ENCODE measurements around the gene TGM1.
A peak's percentile ranks its signal among the peaks of the same experiment; 100 is the strongest.

The TGM1 gene

DNA sequence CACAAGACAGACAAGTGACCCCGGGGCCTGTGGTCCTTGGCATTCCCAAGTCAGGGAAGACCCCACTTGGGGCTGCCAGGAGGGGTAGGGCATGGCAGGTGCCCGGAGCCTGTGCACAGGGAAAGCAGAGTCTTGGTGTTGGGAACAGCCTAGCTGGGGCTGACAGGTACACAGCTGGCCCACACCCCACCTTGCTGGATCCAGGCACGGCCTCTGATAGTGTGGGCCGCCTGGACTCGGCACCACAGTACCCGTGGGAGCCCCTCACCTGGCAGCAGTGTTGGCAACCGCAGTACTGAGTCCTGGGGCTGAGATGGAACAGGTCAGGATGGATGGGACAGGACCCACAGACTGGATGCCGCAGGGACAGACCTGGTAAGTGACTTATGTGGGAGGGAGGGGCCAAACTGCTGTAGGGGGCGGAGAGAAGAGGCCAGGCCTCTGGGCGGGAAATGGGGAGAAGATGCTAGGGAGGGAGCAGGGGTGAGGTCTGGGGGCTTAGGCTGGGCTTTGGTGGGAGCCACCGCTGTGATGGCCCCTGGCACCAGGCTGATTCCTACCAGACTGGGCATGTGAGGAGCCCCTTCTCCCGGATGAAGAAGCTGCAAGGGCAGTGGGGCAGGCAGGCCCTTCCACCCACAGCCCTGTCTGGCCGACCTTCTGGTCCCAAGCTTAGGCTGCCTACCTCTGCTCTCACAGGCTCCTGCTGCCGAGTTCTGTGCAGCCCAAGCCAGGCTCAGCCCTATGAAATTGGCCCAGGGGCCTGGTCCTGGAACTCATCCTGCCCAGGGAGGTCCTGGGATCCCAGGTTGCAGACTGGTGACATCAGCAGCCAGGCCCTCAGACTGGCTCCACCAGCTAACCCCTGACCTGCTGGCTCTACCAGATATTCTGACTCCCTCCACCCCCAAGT lies at the start of gene TGM1:
TSS of gene TGM1 (minus strand) at position 357 of the 913 bp plus-strand sequence. CDS start 825 bp downstream, outside the sequence.
- DNase-seq (ENCODE audit: extremely low read depth in 1 of 2, low read depth in 1 of 2): no peak

DNA sequence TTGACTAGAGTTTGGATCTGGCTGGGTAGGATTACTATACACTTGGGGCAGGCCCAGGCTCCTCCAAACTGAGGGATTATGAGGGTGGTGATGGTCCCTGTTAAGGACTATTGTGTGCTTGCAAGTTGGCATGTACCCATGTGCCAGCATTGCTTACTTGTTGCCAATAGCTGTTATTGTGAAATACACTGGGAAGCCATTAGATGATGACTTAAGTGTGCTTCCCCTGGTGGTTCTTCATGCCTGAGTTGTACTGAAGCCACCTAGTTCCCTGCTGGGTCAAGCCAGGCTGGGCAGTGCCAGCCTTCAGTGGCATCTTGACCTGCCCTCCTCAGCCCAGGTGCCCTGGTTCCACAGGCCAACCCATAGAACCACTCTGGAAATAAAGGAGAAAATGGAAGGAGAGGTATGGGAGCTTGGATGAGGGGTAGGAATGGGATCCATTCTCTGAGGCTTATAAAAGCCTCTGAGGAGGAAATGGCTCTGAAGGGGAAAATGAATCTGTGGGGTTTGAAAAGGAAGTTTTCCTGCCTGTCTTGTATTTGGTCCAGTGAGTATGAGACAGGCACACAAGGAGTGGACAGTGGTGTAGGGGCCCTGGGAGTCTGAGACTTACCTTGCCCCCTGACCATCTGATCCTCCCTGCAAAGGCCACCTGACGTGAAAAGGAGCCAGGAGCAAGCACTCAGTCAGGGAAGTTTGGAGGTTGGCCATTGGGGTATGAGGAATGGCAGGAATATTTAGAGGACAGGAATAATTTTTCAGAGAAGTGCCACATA lies 49.0 kb upstream of the TGM1 start:
- no peak for DNase-seq (ENCODE audit: extremely low read depth in 1 of 2, low read depth in 1 of 2)

DNA sequence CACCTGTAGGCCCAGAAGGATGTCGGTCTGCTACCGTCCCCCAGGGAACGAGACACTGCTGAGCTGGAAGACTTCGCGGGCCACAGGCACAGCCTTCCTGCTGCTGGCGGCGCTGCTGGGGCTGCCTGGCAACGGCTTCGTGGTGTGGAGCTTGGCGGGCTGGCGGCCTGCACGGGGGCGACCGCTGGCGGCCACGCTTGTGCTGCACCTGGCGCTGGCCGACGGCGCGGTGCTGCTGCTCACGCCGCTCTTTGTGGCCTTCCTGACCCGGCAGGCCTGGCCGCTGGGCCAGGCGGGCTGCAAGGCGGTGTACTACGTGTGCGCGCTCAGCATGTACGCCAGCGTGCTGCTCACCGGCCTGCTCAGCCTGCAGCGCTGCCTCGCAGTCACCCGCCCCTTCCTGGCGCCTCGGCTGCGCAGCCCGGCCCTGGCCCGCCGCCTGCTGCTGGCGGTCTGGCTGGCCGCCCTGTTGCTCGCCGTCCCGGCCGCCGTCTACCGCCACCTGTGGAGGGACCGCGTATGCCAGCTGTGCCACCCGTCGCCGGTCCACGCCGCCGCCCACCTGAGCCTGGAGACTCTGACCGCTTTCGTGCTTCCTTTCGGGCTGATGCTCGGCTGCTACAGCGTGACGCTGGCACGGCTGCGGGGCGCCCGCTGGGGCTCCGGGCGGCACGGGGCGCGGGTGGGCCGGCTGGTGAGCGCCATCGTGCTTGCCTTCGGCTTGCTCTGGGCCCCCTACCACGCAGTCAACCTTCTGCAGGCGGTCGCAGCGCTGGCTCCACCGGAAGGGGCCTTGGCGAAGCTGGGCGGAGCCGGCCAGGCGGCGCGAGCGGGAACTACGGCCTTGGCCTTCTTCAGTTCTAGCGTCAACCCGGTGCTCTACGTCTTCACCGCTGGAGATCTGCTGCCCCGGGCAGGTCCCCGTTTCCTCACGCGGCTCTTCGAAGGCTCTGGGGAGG lies 47.9 kb upstream of the TGM1 start, which contains the start of gene LTB4R:
TSS of gene LTB4R (plus strand) at position 857 of the 959 bp plus-strand sequence. CDS start 4,150 bp downstream, outside the sequence.
- DNase-seq (ENCODE audit: extremely low read depth in 1 of 2, low read depth in 1 of 2): peak; percentile 45 to 51

DNA sequence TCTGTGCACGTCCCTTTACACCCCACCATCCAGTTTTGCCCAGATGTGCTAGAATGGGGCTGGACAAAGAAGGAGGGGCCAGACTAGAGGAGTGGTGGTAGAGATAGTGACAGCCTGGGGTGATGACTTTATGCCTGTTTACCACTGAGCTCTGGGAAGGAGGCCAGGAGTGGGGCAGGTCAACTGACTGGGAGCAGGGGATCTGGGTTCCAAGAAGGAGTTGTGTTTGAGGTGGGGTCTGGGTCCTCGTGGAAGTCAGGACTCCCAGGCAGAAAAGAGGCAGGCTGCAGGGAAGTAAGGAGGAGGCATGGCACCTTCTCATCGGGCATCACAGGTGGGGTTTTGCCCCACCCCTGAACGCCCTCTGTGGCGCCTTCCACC lies 47.3 kb upstream of the TGM1 start:
- no peak for DNase-seq (ENCODE audit: extremely low read depth in 1 of 2, low read depth in 1 of 2)

DNA sequence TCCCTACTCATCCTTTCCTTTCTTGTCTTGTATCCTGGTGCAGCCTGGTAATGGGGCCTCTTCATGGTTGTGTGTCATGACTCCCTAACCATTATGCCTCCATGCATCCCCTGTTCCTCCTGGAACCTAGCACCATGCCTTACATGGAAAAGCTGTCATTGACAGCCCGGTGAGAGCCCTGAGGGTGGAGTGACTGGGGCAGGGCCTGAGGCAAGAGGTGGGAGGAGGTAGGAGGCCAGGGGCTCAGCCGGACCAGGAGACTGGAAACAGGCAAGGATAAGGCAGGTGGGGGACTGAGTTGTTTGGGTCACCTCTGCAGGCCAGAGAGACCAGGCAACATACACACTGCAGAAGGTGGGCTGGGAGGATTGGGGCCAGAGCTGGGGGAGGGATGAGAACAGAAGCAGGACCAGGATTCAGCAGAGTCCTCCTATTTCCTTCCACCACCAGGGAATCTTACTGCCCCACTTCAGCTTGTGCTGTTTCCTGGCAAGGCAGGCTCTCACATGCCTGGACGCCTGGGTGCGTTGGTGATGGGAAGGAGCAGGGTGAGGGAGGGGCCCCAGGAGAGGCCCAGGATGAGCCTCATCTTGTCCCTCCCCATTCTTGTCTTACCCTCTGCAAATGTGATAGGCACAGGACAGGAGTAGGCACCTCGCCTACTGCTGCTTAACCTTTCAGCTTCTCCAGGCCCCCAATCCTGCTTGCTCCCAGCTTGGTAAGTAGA lies 46.7 kb upstream of the TGM1 start, which contains the start of gene LTB4R2:
TSS of gene LTB4R2 (plus strand) at position 603 of the 727 bp plus-strand sequence. CDS start 525 bp downstream, outside the sequence.
- no peak for DNase-seq (ENCODE audit: extremely low read depth in 1 of 2, low read depth in 1 of 2)

DNA sequence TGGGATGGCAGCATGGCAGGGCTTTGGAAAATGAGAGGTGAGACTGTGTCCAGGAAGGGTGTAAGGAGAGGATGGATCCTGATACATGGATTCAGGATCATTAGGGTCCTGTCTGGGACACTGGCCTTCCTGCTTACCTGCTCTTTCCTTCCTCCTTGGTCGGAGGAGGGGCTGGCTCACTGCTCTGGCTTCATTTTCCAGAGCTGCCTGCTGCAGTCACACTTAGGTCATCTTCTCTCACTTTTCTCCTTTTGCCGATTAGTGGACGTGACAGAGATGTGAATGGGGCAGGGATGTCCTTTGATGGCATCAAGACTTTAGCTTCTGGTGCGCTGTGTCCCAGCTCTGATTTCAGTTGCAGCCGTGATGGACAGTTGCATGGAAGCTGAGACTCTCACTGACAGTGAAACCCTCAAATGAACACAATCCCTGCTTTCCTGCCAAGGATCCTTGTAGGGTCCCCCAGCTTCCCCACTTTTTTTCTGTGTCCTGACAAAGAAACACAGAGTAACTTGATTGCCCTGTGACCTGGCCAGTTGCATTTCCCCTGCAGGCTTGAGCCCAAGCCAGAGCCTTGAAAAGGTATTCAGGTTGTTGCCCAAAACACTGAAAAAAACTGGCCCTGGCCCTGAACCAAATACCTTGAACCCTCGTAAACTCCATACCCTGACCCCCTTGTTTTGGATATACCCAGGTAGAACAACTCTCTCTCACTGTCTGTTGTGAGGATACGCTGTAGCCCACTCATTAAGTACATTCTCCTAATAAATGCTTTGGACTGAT lies 45.6 kb upstream of the TGM1 start:
- DNase-seq (ENCODE audit: extremely low read depth in 1 of 2, low read depth in 1 of 2): no peak

DNA sequence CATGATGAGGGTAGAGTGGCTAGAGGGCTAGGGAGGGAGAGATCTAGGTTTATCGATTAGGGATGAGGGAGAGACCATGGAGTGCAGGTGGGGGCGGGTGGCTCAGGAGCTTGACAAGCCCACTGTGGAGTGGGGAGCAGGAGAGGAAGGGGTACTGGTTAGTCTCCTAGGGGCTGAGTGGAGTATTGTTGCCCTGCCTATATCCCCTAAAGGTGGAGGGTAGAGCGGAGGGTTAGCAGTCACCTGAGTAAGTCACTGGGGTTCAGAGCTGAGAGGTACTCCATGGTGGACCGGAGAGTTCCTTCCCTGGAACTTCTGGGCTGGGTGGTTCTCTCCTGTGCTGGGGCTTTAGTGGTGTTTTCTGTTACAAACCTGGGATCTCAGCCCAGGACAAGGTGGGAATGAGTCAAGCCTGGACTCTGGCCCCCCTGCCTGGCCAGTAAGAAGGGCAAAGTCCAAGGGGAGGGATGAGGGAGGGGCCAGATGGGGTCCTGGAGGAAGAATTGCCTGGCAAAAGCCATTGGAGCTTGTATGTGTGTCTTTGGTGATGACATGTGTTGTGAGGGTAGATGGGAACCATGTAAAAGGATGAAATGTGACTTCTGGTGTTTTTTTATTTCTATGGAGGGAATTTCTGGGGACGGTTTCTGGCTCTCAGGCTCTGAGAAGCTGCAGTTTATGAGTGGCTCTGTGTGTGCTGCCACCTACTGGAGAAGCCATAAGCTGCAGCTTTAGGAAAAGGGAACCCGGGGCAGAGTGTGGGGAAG lies 44.8 kb upstream of the TGM1 start, which contains the start of gene CIDEB:
TSS of gene CIDEB (minus strand) at position 403 of the 767 bp plus-strand sequence. CDS start at position 284, 119 bp downstream.
- no peak for DNase-seq (ENCODE audit: extremely low read depth in 1 of 2, low read depth in 1 of 2)

DNA sequence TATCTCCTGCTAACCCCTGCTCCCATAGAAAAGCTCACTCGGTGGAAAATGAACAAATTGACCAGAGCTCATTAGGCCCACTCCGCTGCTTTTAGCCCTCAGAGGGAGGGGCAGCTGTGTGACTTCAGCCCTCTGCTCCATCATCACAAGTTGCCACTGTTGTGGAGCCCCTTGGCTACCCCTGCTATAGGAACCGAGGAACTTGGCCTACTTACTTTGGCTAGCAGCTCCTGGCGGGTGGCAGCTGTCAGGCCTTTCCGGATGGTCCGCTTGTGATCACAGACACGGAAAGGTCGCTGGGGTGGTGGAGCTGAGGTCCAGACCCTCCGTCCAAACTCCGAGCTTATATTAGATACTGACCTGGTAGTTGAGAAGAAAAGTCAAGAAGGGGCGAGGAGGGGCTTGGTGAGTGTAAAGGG lies 44.2 kb upstream of the TGM1 start:
- DNase-seq (ENCODE audit: extremely low read depth in 1 of 2, low read depth in 1 of 2): no peak

DNA sequence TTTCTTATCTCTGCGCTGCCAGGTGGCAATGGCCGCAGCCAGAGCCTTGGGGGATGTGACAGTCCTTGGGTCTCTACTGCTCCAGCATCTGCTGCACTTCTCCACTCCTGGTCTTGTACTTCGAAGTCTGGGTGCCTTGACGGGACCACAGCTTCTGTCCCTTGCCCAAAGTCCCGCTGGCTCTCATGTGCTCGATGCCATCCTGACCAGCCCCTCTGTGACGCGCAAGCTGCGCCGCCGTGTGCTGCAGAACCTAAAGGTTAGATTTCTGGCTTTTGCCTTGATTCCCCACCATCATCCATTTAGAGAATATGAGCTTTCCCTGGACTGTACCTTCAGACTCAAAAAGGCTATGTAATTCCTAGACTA lies 41.0 kb upstream of the TGM1 start:
- DNase-seq (ENCODE audit: extremely low read depth in 1 of 2, low read depth in 1 of 2): no peak

DNA sequence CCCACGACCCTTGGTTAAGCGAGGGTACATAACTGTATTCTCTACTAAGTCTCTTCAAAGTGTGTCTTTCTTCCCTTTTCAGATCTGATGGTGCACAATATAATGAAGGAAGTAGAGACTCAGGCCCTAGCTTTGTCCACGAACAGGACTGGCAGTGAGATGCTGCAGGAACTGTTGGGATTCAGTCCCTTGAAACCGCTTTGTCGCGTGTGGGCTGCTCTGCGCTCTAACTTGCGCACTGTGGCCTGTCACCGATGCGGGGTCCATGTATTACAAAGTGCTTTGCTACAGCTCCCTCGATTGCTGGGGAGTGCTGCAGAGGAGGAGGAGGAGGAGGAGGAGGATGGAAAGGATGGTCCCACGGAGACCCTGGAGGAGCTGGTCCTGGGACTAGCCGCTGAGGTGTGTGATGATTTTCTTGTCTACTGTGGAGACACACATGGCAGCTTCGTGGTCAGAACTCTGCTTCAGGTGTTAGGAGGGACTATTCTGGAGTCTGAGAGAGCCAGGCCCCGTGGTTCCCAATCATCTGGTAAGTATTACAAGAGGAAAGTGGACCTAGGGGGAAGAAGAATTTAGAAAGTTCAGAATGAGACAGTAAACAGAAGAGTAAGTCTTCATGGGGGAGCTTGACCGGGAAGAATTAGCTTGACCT lies 37.5 kb upstream of the TGM1 start:
- no peak for DNase-seq (ENCODE audit: extremely low read depth in 1 of 2, low read depth in 1 of 2)

DNA sequence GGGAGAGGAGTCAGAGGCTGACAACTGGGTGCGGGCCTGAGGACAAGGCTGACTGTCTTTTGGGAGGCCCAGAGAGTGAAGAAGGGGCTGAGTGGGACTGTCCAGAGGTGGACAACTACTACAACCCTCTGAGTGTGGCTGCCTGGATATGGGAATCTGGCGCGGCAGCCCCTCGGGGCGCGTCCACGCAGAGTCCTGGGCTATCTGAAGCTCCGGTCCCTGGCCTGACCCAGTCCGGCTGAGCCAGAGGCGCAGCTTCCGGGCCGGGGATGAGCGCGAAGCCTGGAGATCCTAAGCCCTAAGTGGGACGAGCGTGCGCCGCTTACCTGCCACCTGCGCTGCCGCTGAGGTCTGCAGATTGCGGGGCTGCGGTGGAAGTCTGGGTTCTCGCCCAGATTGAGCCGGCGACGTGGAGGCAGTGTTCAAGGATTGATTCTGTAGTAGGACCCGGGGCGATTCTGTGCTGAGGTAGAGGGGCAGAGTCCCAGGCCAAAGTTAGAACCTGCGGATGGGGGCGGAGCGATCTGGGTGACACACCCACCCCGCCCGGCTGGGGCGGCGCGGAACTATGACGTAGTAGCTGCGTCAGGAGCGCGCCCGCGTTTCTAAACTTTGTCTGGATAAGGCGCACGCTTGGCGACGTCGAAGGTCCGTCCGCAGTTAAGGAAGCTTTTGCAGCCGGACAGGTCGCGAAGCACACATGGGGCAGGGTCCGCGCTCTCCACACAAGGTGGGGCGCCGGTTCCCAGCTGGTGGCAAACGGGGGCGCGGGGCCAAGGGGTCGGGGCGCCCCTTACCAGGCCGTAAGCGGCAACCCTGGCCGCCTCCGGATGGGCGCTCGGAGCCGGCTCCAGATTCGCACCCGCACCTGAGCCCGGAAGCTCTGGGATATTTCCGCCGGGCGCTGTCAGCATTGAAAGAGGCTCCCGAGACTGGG lies 36.5 kb upstream of the TGM1 start, which contains the start of the genes DHRS1 and NOP9:
TSS of gene DHRS1 (minus strand) at position 526 of the 937 bp plus-strand sequence. CDS start 674 bp downstream, outside the sequence.
TSS of gene NOP9 (plus strand) at position 596 of the 937 bp plus-strand sequence. CDS start at position 701, 105 bp downstream.
- peak; percentile 75 to 79 for DNase-seq (ENCODE audit: extremely low read depth in 1 of 2, low read depth in 1 of 2)

DNA sequence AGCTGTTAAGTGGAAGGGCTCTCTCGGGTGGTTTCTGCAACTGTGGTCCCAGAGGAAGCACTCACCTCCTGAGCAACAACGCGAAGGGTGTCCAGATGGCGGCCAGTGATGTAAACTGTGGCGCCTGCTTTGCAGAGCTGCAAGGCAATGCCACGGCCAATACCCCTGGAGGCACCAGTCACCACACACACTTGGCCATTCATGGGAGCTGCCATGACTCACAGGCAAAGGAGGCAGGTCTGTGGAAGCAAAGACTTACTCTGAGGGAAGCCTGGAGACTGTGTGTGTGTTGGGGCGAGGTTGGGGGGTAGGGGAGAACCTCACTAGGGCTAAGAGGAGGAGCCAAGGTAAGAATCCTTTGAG lies 35.9 kb upstream of the TGM1 start:
- no peak for DNase-seq (ENCODE audit: extremely low read depth in 1 of 2, low read depth in 1 of 2)

DNA sequence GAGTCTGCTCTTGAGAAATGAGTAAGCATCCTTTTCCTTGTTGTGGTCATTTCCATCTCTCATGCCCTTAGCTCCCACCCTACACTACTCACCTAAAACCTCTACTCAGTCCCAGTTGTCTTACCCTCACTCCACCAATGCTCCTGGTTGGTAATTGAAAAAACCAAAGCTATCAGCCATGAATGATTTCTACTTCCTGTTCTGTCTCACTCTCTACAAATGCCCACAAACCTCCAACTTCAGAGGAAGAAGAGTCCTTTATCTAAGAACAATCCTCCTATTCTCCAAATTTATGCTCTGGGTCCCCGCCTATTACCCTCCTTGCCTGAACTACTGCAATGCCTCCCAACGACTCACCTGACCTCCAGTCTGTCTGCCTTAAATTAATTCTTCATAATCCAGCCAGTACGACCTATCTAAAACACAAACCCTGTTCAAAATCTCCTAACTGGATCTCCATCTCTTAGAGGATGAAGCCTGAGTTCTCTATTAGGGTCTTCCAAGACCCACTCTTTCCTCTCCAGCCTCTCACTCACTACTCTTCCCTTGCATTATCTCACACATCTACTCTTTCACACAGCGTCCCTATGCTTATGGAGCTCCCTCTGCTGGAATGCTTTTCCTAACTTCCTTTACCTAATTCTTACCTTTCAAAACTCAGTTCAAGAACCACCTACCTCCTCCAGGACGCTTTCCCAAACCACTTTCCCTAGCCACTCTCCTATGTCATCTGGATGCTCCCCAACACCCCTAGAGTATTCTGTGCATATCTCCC lies 34.4 kb upstream of the TGM1 start:
- DNase-seq (ENCODE audit: extremely low read depth in 1 of 2, low read depth in 1 of 2): no peak

DNA sequence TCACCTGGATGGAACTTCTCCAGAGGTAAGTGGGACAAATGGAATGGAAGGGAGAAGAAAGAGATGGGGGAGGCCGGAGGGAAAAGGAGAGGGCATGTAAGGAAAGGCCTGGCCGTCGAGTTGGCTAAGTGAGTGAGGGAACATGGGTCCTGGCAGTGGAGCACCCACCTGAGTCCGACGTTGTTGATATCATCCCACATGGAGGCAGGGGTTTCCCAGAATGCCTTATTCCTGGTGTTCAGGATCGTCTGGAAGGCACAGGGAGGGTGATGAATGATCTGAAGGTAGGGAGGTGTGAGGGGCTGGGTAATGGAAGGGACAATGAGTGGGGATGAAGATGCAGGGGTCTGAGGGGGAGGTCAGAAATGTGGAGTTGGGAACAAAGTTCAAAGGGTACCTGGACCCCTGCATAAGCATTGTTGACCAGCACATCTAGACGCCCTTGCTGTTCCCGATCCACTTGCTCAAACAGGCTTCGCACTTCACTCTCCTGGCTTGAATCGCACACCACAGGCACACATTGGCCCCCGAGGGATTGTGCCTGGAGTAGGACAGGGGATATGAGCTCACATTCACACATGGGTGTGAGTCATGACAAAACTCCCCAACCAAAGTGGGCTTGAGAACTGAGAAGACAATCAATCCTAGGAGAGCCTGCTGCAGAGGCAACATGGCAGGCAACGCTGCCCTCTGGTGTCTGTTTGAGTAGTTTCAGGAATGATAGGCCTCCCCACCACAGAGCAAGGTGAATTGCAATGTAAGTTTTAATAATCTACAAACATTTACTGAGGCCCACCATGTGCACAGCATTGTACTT lies 33.6 kb upstream of the TGM1 start:
- DNase-seq (ENCODE audit: extremely low read depth in 1 of 2, low read depth in 1 of 2): peak; percentile 37 to 63

DNA sequence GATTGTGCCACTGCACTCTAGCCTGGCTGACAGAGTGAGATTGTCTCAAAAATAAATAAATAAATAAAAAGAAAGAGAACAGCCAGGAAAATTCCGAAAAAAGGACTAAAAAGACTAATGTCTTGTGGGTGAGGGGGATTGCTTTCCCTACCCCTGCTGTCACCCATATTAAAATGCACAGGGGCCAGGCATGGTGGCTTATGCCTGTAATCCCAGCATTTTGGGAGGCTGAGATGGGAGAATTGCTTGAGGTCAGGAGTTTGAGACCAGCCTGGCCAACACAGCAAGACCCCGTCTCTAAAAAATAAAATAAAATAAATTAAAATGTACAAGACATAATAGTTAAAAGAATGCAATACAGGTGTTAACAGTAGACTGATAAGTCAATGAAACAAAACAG lies 30.5 kb upstream of the TGM1 start:
- no peak for DNase-seq (ENCODE audit: extremely low read depth in 1 of 2, low read depth in 1 of 2)

Measured in stimulated activated CD8-positive, alpha-beta memory T cell treated with anti-CD3 and anti-CD28 coated beads, Interleukin-7, amount 100 ng/mL, for 48 hours (primary cell).